Motor neuron (in vitro differentiated cells): ENCODE measurements around the gene TTLL11. TPM values are rescaled to one million over a fixed set of nuclear protein-coding genes. Genes with fewer than 3 reads are reported as not detected.

Experiments
- ATAC-seq, 8 experiments: fragments of 200-7000 bp; cut with Tn5 transposase; replicated peaks in 6 of 8; 2 replicates each; pipeline ENCODE4 v1.8.0; 2021; ENCODE audit warnings: mild to moderate bottlenecking in 8 of 8, moderate library complexity in 8 of 8
- H3K27ac ChIP-seq, 2 donors: fragments of 250-450 bp; sonication (Bioruptor Pico); 2 replicates each; pipeline ENCODE4 v1.9.0; 2021; ENCODE audit warnings: antibody characterized with exemption in 2 of 2, mild to moderate bottlenecking in 2 of 2, moderate library complexity in 1 of 2
- H3K4me1 ChIP-seq, 2 donors: fragments of 250-450 bp; sonication (Bioruptor Pico); replicated peaks in 1 of 2; 2 replicates each; pipeline ENCODE4 v1.6.1; 2021; ENCODE audit warnings: antibody characterized with exemption in 2 of 2, mild to moderate bottlenecking in 2 of 2, moderate library complexity in 1 of 2
- H3K4me3 ChIP-seq, 5 donors: fragments of 250-450 bp; sonication (Bioruptor Pico); 2 replicates each; pipeline ENCODE4 v1.9.0; 2021; ENCODE audit warnings: antibody characterized with exemption in 5 of 5, mild to moderate bottlenecking in 5 of 5, moderate library complexity in 4 of 5
- WGBS, 10 experiments: fragments of 450-650 bp; shearing (Covaris generic); methylation state at CpG; one replicate each; pipeline ENCODE4 v1.0.0; 2022; 5-methylcytosine and 5-hydroxymethylcytosine counted together
- in situ Hi-C, 9 experiments: fragments of 400-800 bp; cut with MboI; loops; one replicate each; pipeline ENCODE4 v1.15.0; 2021; ENCODE audit warnings: low sequenced_read_pairs in 9 of 9, low pct_unique_long_range_greater_than_20kb in 2 of 9; ENCODE audit not compliant: unreplicated experiment in 9 of 9
- total RNA-seq, 8 experiments: library from RNA; unstranded; fragments of 300-600 nt; gene quantifications; 2 replicates each; pipeline versions ENCODE4 v1.2.3 to v1.2.4, GENCODE V29; 2022

Gene TTLL11
- total RNA-seq, 8 experiments from 2014 or later, result 5.7 to 16.9 (median 11.2) TPM

- whole genome bisulfite sequencing, 10 experiments, result 86 to 100% (median 94%) methylated on average over 1 to 8 of the region's 15 CpGs; no CpG with 5 or more reads in 1 of the 10 experiments
- in situ Hi-C loops, result no loop called here
- peaks cover 19% of the 10 kb centered on the region in 2 donors for H3K4me1 ChIP-seq
- no peak overlapping the region for H3K4me3 ChIP-seq
- H3K27ac ChIP-seq, result no peak overlapping the region
- ATAC-seq, result no peak
Measured at GRCh38 chr9:121788686-121789366, 304.3 kb downstream of the TTLL11 start.

GRCh38 chr9:121786998-121787422 lies 306.1 kb downstream of the TTLL11 start:
- H3K4me1 ChIP-seq, result peaks cover 32 to 36% of the 10 kb centered on the region in 2 donors
- in situ Hi-C loops, result no loop called here
- no peak overlapping the region for H3K27ac ChIP-seq
- no peak overlapping the region for H3K4me3 ChIP-seq
- 20 to 100% methylated on average over 1 of the region's 8 CpGs; no CpG with 5 or more reads in 8 of the 10 experiments for WGBS, 10 experiments
- ATAC-seq, result no peak

- in situ Hi-C loops, result no loop called here
- ATAC-seq, result no peak
- WGBS, 10 experiments, result 71 to 83% (median 76%) methylated on average over 2 to 4 of the region's 5 CpGs; no CpG with 5 or more reads in 7 of the 10 experiments
- Histone ChIP-seq H3K4me3 (no peak overlapping the region), H3K4me1 (peaks cover 32 to 36% of the 10 kb centered on the region in 2 donors), H3K27ac (no peak overlapping the region)
Measured at GRCh38 chr9:121786543-121786948, 306.6 kb downstream of the TTLL11 start.

- ATAC-seq, result no peak
- no peak overlapping the region for H3K4me3 ChIP-seq
- peaks cover 32 to 36% of the 10 kb centered on the region in 2 donors for H3K4me1 ChIP-seq
- peak overlapping the region in 1 of 2 donors; percentile 90 for H3K27ac ChIP-seq
- 80 to 100% (median 96%) methylated on average over 1 to 4 of the region's 11 CpGs; no CpG with 5 or more reads in 7 of the 10 experiments for WGBS, 10 experiments
- in situ Hi-C loops, result no loop called here
Measured at GRCh38 chr9:121785673-121786542, 307.2 kb downstream of the TTLL11 start.

GRCh38 chr9:121784731-121785411 lies 308.2 kb downstream of the TTLL11 start:
- H3K27ac ChIP-seq, result peak overlapping the region; percentile 78 to 90
- ATAC-seq, result peak; percentile 33 to 81 (median 38)

GRCh38 chr9:121783521-121784507 lies 309.3 kb downstream of the TTLL11 start:
- H3K4me1 ChIP-seq, result peaks cover 32 to 41% of the 10 kb centered on the region in 2 donors
- H3K4me3 ChIP-seq, result no peak overlapping the region
- in situ Hi-C loops, result no loop called here
- 19 to 100% (median 64%) methylated on average over 1 to 10 of the region's 26 CpGs; no CpG with 5 or more reads in 4 of the 10 experiments for WGBS, 10 experiments
- H3K27ac ChIP-seq, result peak overlapping the region; percentile 78 to 90
- ATAC-seq, result peak; percentile 41 to 85 (median 76)

More at GRCh38 chr9:121784731-121785411, 308.2 kb downstream of the TTLL11 start:
- in situ Hi-C loops, result no loop called here
- H3K4me1 ChIP-seq, result peaks cover 32 to 38% of the 10 kb centered on the region in 2 donors
- WGBS, 10 experiments, result 6 to 54% (median 33%) methylated on average over 1 to 6 of the region's 17 CpGs; no CpG with 5 or more reads in 6 of the 10 experiments
- H3K4me3 ChIP-seq, result no peak overlapping the region

GRCh38 chr9:121783111-121783510 lies 310.0 kb downstream of the TTLL11 start:
- peaks cover 32 to 41% of the 10 kb centered on the region in 2 donors for H3K4me1 ChIP-seq
- ATAC-seq, result peak in 5 of 8 experiments; percentile 46 to 68 (median 64)
- peak overlapping the region; percentile 78 to 90 for H3K27ac ChIP-seq
- H3K4me3 ChIP-seq, result no peak overlapping the region
- no CpG with 5 or more reads among the region's 2 CpGs for WGBS, 10 experiments
- in situ Hi-C loops, result no loop called here

GRCh38 chr9:121782514-121783110 lies 310.5 kb downstream of the TTLL11 start:
- H3K27ac ChIP-seq, result peak overlapping the region; percentile 78 to 90

GRCh38 chr9:121781701-121782464 lies 311.2 kb downstream of the TTLL11 start:
- Histone ChIP-seq H3K27ac (no peak overlapping the region), H3K4me1 (peaks cover 32 to 41% of the 10 kb centered on the region in 2 donors), H3K4me3 (no peak overlapping the region)
- WGBS, 10 experiments, result 100% methylated on average over 1 to 4 of the region's 17 CpGs; no CpG with 5 or more reads in 6 of the 10 experiments
- no peak for ATAC-seq
- in situ Hi-C loops, result no loop called here

More at GRCh38 chr9:121782514-121783110, 310.5 kb downstream of the TTLL11 start:
- WGBS, 10 experiments, result no CpG with 5 or more reads among the region's 17 CpGs
- no peak overlapping the region for H3K4me3 ChIP-seq
- ATAC-seq, result no peak
- in situ Hi-C loops, result no loop called here
- peaks cover 32 to 41% of the 10 kb centered on the region in 2 donors for H3K4me1 ChIP-seq

- Histone ChIP-seq H3K4me1 (peaks cover 32 to 41% of the 10 kb centered on the region in 2 donors), H3K27ac (no peak overlapping the region), H3K4me3 (no peak overlapping the region)
- WGBS, 10 experiments, result 85 to 100% (median 100%) methylated on average over 1 to 2 of the region's 8 CpGs; no CpG with 5 or more reads in 7 of the 10 experiments
- no peak for ATAC-seq
- in situ Hi-C loops, result no loop called here
Measured at GRCh38 chr9:121781145-121781548, 312.0 kb downstream of the TTLL11 start.
